H9 (cell line): ENCODE results near the gene MBLAC1. TPM values are rescaled to one million over a fixed set of nuclear protein-coding genes. Genes with fewer than 3 reads are reported as not detected.

Experiments
- DNase-seq: peaks from one replicate; pipeline ENCODE4 v3.0.0-alpha.2; 2017
- H2AFZ ChIP-seq: one replicate; pipeline ENCODE4 v1.6.1; 2013; ENCODE audit warnings: mild to moderate bottlenecking, low read length, control low read depth, moderate library complexity
- H2AK5ac ChIP-seq: 2 replicates; pipeline ENCODE4 v1.6.1; 2013; ENCODE audit warnings: low read length, control low read depth, mixed read lengths; ENCODE audit not compliant: insufficient read length
- H2BK120ac ChIP-seq: one replicate; pipeline ENCODE4 v1.6.1; 2013; ENCODE audit warnings: low read depth, mild to moderate bottlenecking, low read length, control low read depth, inconsistent platforms; ENCODE audit not compliant: poor library complexity, severe bottlenecking
- H2BK12ac ChIP-seq: 2 replicates; pipeline ENCODE4 v1.6.1; 2013; ENCODE audit warnings: low read length, control low read depth, mixed read lengths, low read depth; ENCODE audit not compliant: insufficient read length
- H2BK15ac ChIP-seq: 2 replicates; pipeline ENCODE4 v1.6.1; 2013; ENCODE audit warnings: low read depth, low read length, control low read depth
- H2BK20ac ChIP-seq: one replicate; pipeline ENCODE4 v1.6.1; 2013; ENCODE audit warnings: low read depth, mild to moderate bottlenecking, low read length, control low read depth, inconsistent platforms; ENCODE audit not compliant: poor library complexity, severe bottlenecking
- H2BK5ac ChIP-seq: 2 replicates; pipeline ENCODE4 v1.6.1; 2013; ENCODE audit warnings: low read length, control low read depth, mixed read lengths; ENCODE audit not compliant: insufficient read length
- H3K14ac ChIP-seq: 2 replicates; pipeline ENCODE4 v1.6.1; 2013; ENCODE audit warnings: low read length, control low read depth; ENCODE audit not compliant: insufficient read depth
- H3K18ac ChIP-seq: 2 replicates; pipeline ENCODE4 v1.6.1; 2013; ENCODE audit warnings: low read depth, mild to moderate bottlenecking, mixed read lengths, low read length, control low read depth; ENCODE audit not compliant: insufficient read length
- H3K23ac ChIP-seq: 2 replicates; pipeline ENCODE4 v1.6.1; 2013; ENCODE audit warnings: low read length, control low read depth, mixed read lengths, low read depth; ENCODE audit not compliant: insufficient read length
- H3K23me2 ChIP-seq: 2 replicates; pipeline ENCODE4 v1.6.1; 2013; ENCODE audit warnings: low read depth, mild to moderate bottlenecking, mixed read lengths, low read length, control low read depth; ENCODE audit not compliant: insufficient read length, poor library complexity, severe bottlenecking
- H3K27ac ChIP-seq: 2 replicates; pipeline ENCODE4 v1.5.1; 2013; ENCODE audit warnings: low read length, control low read depth, mixed read lengths, low read depth; ENCODE audit not compliant: insufficient read length
- H3K27me3 ChIP-seq: 2 replicates; pipeline ENCODE4 v1.6.1; 2013; ENCODE audit warnings: low read length, control low read depth, inconsistent platforms; ENCODE audit not compliant: insufficient read depth
- H3K4ac ChIP-seq: 2 replicates; pipeline ENCODE4 v1.6.1; 2013; ENCODE audit warnings: low read depth, mild to moderate bottlenecking, control low read depth, inconsistent platforms, low read length, moderate library complexity
- H3K4me1 ChIP-seq: 2 replicates; pipeline ENCODE4 v1.6.1; 2013; ENCODE audit warnings: low read length, control low read depth, inconsistent platforms; ENCODE audit not compliant: insufficient read depth
- H3K4me2 ChIP-seq: 2 replicates; pipeline ENCODE4 v1.6.1; 2013; ENCODE audit warnings: low read length, control low read depth, mixed read lengths; ENCODE audit not compliant: insufficient read length, insufficient read depth
- H3K56ac ChIP-seq: 2 replicates; pipeline ENCODE4 v1.6.1; 2013; ENCODE audit warnings: low read depth, mild to moderate bottlenecking, mixed read lengths, low read length, control low read depth; ENCODE audit not compliant: insufficient read length
- H3K79me1 ChIP-seq: 2 replicates; pipeline ENCODE4 v1.6.1; 2013; ENCODE audit warnings: low read depth, mild to moderate bottlenecking, moderate library complexity, low read length, control low read depth, inconsistent platforms; ENCODE audit not compliant: insufficient read depth, poor library complexity, severe bottlenecking
- H3K79me2 ChIP-seq: 2 replicates; pipeline ENCODE4 v1.6.1; 2013; ENCODE audit warnings: low read length, control low read depth, inconsistent platforms; ENCODE audit not compliant: insufficient read depth
- H3K9ac ChIP-seq: 2 replicates; pipeline ENCODE4 v1.6.1; 2013; ENCODE audit warnings: low read length, control low read depth, mixed read lengths; ENCODE audit not compliant: insufficient read length; ENCODE audit errors: extremely low read depth
- H3K9me3 ChIP-seq: one replicate; pipeline ENCODE4 v1.6.1; 2013; ENCODE audit warnings: low read depth, low read length, inconsistent platforms; ENCODE audit not compliant: control insufficient read depth
- H3T11ph ChIP-seq: one replicate; pipeline ENCODE4 v1.6.1; 2013; ENCODE audit warnings: mild to moderate bottlenecking, low read length, control low read depth, inconsistent platforms
- H4K20me1 ChIP-seq: one replicate; pipeline ENCODE4 v1.6.1; 2013; ENCODE audit not compliant: control insufficient read depth, insufficient read length, insufficient read depth
- H4K5ac ChIP-seq: 2 replicates; pipeline ENCODE4 v1.6.1; 2013; ENCODE audit warnings: low read depth, mild to moderate bottlenecking, mixed read lengths, low read length, control low read depth; ENCODE audit not compliant: insufficient read length
- H4K8ac ChIP-seq: replicated peaks from 2 replicates; pipeline ENCODE4 v1.6.1; 2013; ENCODE audit warnings: low read length, control low read depth, mixed read lengths, low read depth; ENCODE audit not compliant: insufficient read length
- H4K91ac ChIP-seq: 2 replicates; pipeline ENCODE4 v1.6.1; 2013; ENCODE audit warnings: low read depth, mild to moderate bottlenecking, moderate library complexity, mixed read lengths, low read length, control low read depth; ENCODE audit not compliant: insufficient read length
- H3K27ac Mint-ChIP-seq, 3 experiments: 2 replicates in 2 of 3; 3 replicates in 1 of 3; pipeline ENCODE4 v1.8.0; 2020 to 2021; ENCODE audit warnings: mixed read lengths in 3 of 3, mild to moderate bottlenecking in 1 of 3, moderate library complexity in 1 of 3
- H3K27me3 Mint-ChIP-seq: 2 replicates; pipeline ENCODE4 v1.8.0; 2021; ENCODE audit warnings: low read depth, mild to moderate bottlenecking, moderate library complexity, mixed read lengths
- H3K36me3 Mint-ChIP-seq, 3 experiments: 2 replicates in 2 of 3; 3 replicates in 1 of 3; pipeline ENCODE4 v1.8.0; 2020 to 2021; ENCODE audit warnings: low read depth in 3 of 3, mixed read lengths in 3 of 3; ENCODE audit not compliant: insufficient read depth in 1 of 3
- H3K4me1 Mint-ChIP-seq, 2 experiments: 2 replicates each; pipeline ENCODE4 v1.8.0; 2020; ENCODE audit warnings: mixed read lengths in 2 of 2
- H3K4me3 Mint-ChIP-seq, 2 experiments: 2 replicates in 1 of 2; 3 replicates in 1 of 2; pipeline ENCODE4 v1.8.0; 2020 to 2021; ENCODE audit warnings: mild to moderate bottlenecking in 2 of 2, mixed read lengths in 2 of 2, moderate library complexity in 1 of 2
- H3K9me3 Mint-ChIP-seq, 2 experiments: 2 replicates in 1 of 2; 3 replicates in 1 of 2; pipeline ENCODE4 v1.8.0; 2020; ENCODE audit warnings: mild to moderate bottlenecking in 2 of 2, mixed read lengths in 2 of 2, moderate library complexity in 1 of 2
- WGBS: extraction: QIAGEN DNeasy Blood & Tissue Kit; methylation state at CpG from one replicate; pipeline ENCODE4 v1.1.7; 2013; ENCODE audit warnings: missing lambda C conversion rate, low lambda C conversion rate, mixed read lengths; ENCODE audit not compliant: insufficient read length; ENCODE audit errors: extremely low coverage; 5-methylcytosine and 5-hydroxymethylcytosine counted together
- total RNA-seq: library from RNA; stranded (reverse); gene quantifications from 2 replicates; pipeline ENCODE4 v1.2.1, GENCODE V29; 2021
- TF ChIP-seq, protein P1 (sequence below): fragments of 200-600 bp; sonication (generic); conservative IDR thresholded peaks from 3 replicates; pipeline ENCODE4 v1.8.0; 2021; ENCODE audit warnings: antibody characterized with exemption, mild to moderate bottlenecking

Gene MBLAC1
- total RNA-seq, 1 experiment from 2014 or later, result 1.9 TPM

DNA sequence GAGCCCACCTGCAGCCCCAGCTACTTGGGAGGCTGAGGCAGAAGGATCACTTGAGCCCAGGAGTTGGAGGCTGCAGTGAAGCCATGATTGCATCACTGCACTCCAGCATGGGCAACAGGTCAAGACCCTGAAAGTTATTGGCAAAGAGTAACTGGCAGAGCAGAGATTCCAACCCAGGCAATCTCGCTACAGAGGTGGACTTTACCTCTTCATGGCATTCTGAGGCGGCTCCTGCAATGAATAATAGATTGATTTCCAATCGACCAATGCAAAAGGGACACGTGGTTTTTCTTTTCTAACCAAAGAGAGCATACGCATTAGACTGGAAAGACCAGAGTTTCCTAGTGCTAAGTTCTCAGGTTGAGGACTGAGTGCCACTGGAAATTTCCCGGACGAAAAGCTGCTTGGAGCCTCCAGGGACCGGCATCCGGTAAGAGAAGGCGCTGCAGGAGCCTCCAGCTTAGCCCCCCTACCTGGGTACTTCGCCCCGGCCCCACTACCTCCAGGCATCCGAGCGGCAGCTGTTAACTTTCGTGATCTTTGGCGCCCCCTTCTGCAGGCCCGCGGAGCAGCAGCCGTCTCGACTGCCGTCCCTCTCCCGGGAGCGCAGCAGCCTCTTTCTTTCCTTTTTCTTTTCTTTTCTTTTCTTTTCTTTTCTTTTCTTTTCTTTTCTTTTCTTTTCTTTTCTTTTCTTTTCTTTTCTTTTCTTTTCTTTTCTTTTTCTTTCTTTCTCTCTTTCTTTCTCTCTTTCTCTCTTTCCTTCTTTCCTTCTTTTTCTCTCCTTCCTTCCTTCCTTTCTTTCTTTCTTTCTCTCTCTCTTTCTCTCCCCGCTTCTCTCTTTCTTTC lies 4.1 kb downstream of the MBLAC1 start:
- H3K56ac ChIP-seq, result no peak overlapping the region
- no peak overlapping the region for H2AK5ac ChIP-seq
- peak; percentile 93 for DNase-seq
- no peak overlapping the region for H4K5ac ChIP-seq
- H3K4me1 Mint-ChIP-seq, result peaks cover 10 to 11% of the 10 kb centered on the region in 2 experiments
- peaks cover 15% of the 10 kb centered on the region for H3K23me2 ChIP-seq
- H3K9ac ChIP-seq, result no peak overlapping the region
- H3K27me3 Mint-ChIP-seq, result peaks cover 35% of the 10 kb centered on the region
- H3K27ac ChIP-seq, result no peak overlapping the region
- H3K79me1 ChIP-seq, result no peaks in the 10 kb centered on the region
- peak overlapping the region; percentile 7 for H2AFZ ChIP-seq
- no peak overlapping the region for H3T11ph ChIP-seq
- H2BK15ac ChIP-seq, result no peak overlapping the region
- H3K27me3 ChIP-seq, result no peaks in the 10 kb centered on the region; the same call in 1 of the 2 replicates
- peak overlapping the region in 1 of 2 experiments; percentile 23; a peak in 3 of 5 replicates for H3K4me3 Mint-ChIP-seq
- peaks cover 4% of the 10 kb centered on the region; the same call in 1 of the 2 replicates for H3K4me1 ChIP-seq
- H4K8ac ChIP-seq, result no peak overlapping the region
- no peak overlapping the region for H2BK120ac ChIP-seq
- no peak overlapping the region for H3K18ac ChIP-seq
- H4K91ac ChIP-seq, result no peak overlapping the region
- no peak overlapping the region for H2BK20ac ChIP-seq
- H3K23ac ChIP-seq, result no peak overlapping the region
- H3K27ac Mint-ChIP-seq, result no peak overlapping the region
- no CpG with 5 or more reads among the region's 24 CpGs for WGBS
- H3K4ac ChIP-seq, result no peak overlapping the region
- TF ChIP-seq, protein P1, sequence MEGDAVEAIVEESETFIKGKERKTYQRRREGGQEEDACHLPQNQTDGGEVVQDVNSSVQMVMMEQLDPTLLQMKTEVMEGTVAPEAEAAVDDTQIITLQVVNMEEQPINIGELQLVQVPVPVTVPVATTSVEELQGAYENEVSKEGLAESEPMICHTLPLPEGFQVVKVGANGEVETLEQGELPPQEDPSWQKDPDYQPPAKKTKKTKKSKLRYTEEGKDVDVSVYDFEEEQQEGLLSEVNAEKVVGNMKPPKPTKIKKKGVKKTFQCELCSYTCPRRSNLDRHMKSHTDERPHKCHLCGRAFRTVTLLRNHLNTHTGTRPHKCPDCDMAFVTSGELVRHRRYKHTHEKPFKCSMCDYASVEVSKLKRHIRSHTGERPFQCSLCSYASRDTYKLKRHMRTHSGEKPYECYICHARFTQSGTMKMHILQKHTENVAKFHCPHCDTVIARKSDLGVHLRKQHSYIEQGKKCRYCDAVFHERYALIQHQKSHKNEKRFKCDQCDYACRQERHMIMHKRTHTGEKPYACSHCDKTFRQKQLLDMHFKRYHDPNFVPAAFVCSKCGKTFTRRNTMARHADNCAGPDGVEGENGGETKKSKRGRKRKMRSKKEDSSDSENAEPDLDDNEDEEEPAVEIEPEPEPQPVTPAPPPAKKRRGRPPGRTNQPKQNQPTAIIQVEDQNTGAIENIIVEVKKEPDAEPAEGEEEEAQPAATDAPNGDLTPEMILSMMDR, result peak; percentile 97
- no peaks in the 10 kb centered on the region for H4K20me1 ChIP-seq
- no peak overlapping the region; the same call in 1 of the 2 replicates for H3K14ac ChIP-seq
- no peaks in the 10 kb centered on the region for H3K79me2 ChIP-seq
- no peak overlapping the region for H2BK12ac ChIP-seq
- no peaks in the 10 kb centered on the region for H3K36me3 Mint-ChIP-seq
- H3K4me2 ChIP-seq, result peak overlapping the region; percentile 45
- no peaks in the 10 kb centered on the region for H3K9me3 Mint-ChIP-seq
- H2BK5ac ChIP-seq, result no peak overlapping the region
- H3K9me3 ChIP-seq, result no peaks in the 10 kb centered on the region
